ENCODE results near the gene ADCK1.

ADCK1 gene

DNA sequence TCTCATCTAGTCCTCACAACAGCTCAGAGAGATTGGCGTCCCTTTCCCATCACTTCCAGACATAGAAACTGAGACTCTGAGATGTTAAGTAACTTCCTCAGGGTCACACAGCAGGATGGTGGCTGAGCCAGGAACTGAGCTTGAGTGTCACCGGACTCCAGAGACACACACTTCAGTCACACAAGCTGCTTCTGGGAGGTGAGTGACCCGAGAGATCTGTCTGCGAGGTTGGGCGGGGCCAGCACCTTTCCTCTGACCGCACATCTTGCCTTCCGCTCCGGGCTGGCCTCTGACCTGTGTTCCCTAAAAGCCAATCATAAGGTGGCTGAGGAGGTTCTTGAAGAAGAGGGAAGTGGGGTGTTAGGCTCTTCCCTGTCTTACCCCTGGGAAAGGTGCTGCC lies 72.2 kb downstream of the ADCK1 start:
- Histone ChIP-seq H3K36me3 (ENCODE audit: control insufficient read depth, insufficient read depth, low read length) (no peaks in the 10 kb centered on the region), H3K27me3 (ENCODE audit: control insufficient read depth, insufficient read depth, low read length) (no peaks in the 10 kb centered on the region), H3K9me3 (ENCODE audit: control insufficient read depth, low read length) (no peaks in the 10 kb centered on the region), H3K4me3 (ENCODE audit: low read depth, low read length) (no peak overlapping the region), H3K79me2 (no peaks in the 10 kb centered on the region), H3K4me1 (no peaks in the 10 kb centered on the region), H3K27ac (no peak overlapping the region), H3K9ac (no peak overlapping the region), H2AFZ (no peak overlapping the region), H3K4me2 (ENCODE audit: low read length) (no peak overlapping the region)
- TF ChIP-seq, protein P1, sequence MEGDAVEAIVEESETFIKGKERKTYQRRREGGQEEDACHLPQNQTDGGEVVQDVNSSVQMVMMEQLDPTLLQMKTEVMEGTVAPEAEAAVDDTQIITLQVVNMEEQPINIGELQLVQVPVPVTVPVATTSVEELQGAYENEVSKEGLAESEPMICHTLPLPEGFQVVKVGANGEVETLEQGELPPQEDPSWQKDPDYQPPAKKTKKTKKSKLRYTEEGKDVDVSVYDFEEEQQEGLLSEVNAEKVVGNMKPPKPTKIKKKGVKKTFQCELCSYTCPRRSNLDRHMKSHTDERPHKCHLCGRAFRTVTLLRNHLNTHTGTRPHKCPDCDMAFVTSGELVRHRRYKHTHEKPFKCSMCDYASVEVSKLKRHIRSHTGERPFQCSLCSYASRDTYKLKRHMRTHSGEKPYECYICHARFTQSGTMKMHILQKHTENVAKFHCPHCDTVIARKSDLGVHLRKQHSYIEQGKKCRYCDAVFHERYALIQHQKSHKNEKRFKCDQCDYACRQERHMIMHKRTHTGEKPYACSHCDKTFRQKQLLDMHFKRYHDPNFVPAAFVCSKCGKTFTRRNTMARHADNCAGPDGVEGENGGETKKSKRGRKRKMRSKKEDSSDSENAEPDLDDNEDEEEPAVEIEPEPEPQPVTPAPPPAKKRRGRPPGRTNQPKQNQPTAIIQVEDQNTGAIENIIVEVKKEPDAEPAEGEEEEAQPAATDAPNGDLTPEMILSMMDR (IDR thresholded peaks at IDR 0.05), result no peak

DNA sequence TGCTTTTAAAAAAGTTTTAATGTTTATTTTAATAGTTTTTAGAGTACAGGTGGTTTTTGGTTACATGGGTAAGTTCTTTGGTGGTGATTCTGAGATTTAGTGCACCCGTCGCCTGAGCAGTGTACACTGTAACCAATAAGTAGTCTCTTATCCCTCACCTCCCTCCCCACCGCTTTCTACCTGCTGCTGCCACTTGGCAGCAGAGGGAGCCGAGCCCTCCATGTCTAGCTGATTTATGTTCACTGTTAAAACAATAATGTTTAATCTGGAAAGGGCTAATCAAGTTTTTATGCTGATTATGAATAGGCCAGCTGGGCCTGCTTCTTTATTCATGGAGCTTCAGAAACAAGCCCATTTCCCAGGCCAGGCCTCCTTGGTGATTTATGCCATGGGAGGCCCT lies 73.1 kb downstream of the ADCK1 start:
- H3K36me3 ChIP-seq (ENCODE audit: control insufficient read depth, insufficient read depth, low read length), result no peaks in the 10 kb centered on the region
- TF ChIP-seq, protein P1 (IDR thresholded peaks at IDR 0.05), result no peak
- H3K79me2 ChIP-seq, result no peaks in the 10 kb centered on the region
- H3K9ac ChIP-seq, result no peak overlapping the region
- no peak overlapping the region for H3K4me3 ChIP-seq (ENCODE audit: low read depth, low read length)
- no peak overlapping the region for H3K4me2 ChIP-seq (ENCODE audit: low read length)
- H3K4me1 ChIP-seq, result no peaks in the 10 kb centered on the region
- no peaks in the 10 kb centered on the region for H3K27me3 ChIP-seq (ENCODE audit: control insufficient read depth, insufficient read depth, low read length)
- H3K9me3 ChIP-seq (ENCODE audit: control insufficient read depth, low read length), result no peaks in the 10 kb centered on the region
- no peak overlapping the region for H2AFZ ChIP-seq
- no peak overlapping the region for H3K27ac ChIP-seq

DNA sequence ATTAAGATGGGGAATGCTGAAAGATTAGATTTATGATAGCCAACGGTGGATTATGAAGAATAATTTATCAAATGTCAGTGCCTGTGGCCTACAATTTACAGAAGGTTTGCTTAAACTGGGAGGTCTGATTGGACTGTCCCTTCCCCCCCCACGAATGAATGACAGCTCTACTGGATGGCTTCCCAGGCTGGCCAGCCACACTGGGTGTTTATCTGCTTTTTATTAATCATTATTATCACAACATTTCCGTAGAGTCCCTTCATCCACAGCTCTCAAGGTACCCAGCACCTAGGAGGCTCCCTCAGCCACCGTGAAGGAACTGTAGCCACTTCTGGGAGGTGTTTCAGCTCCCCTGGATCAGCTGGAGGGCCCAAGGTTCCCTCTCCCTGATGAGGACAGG lies 78.9 kb downstream of the ADCK1 start:
- no peak overlapping the region for H3K9ac ChIP-seq
- H3K36me3 ChIP-seq (ENCODE audit: control insufficient read depth, insufficient read depth, low read length), result no peaks in the 10 kb centered on the region
- H3K4me3 ChIP-seq (ENCODE audit: low read depth, low read length), result no peak overlapping the region
- H3K79me2 ChIP-seq, result no peaks in the 10 kb centered on the region
- peaks cover 15% of the 10 kb centered on the region for H3K4me1 ChIP-seq
- no peaks in the 10 kb centered on the region for H3K27me3 ChIP-seq (ENCODE audit: control insufficient read depth, insufficient read depth, low read length)
- H3K4me2 ChIP-seq (ENCODE audit: low read length), result no peak overlapping the region
- H3K9me3 ChIP-seq (ENCODE audit: control insufficient read depth, low read length), result no peaks in the 10 kb centered on the region
- H2AFZ ChIP-seq, result no peak overlapping the region
- no peak overlapping the region for H3K27ac ChIP-seq
- TF ChIP-seq, protein P1 (IDR thresholded peaks at IDR 0.05), result no peak

DNA sequence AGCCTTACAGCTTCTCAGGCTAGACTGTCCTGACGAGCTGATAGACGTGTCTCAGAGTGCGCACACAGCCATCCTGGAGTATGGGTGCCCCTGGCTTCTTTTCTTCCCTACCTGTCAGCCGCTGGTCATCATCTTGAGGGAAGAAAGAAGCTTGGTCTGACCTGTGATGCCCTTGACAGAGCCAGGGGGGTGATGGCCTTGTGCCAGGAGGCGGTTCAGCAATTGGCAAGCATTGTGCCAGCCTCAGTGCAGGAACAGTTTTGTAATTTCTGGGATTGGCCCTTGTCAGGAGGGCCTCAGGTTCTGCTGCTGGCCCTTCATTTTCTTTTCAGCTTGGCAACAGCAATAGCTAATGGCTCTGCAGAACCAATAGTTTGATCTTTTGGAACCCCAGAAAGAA lies 80.1 kb downstream of the ADCK1 start:
- Histone ChIP-seq H3K27ac (no peak overlapping the region), H3K4me1 (peaks cover 21% of the 10 kb centered on the region), H3K4me2 (ENCODE audit: low read length) (no peak overlapping the region), H3K9me3 (ENCODE audit: control insufficient read depth, low read length) (no peaks in the 10 kb centered on the region), H3K27me3 (ENCODE audit: control insufficient read depth, insufficient read depth, low read length) (no peaks in the 10 kb centered on the region), H2AFZ (no peak overlapping the region), H3K4me3 (ENCODE audit: low read depth, low read length) (no peak overlapping the region), H3K36me3 (ENCODE audit: control insufficient read depth, insufficient read depth, low read length) (no peaks in the 10 kb centered on the region), H3K9ac (no peak overlapping the region), H3K79me2 (no peaks in the 10 kb centered on the region)
- TF ChIP-seq, protein P1 (IDR thresholded peaks at IDR 0.05), result no peak

- Histone ChIP-seq H3K9me3 (ENCODE audit: control insufficient read depth, low read length) (no peaks in the 10 kb centered on the region), H3K79me2 (no peaks in the 10 kb centered on the region), H3K4me2 (ENCODE audit: low read length) (no peak overlapping the region), H3K4me3 (ENCODE audit: low read depth, low read length) (no peak overlapping the region), H3K27ac (no peak overlapping the region), H3K27me3 (ENCODE audit: control insufficient read depth, insufficient read depth, low read length) (no peaks in the 10 kb centered on the region), H3K9ac (no peak overlapping the region), H3K4me1 (peaks cover 21% of the 10 kb centered on the region), H3K36me3 (ENCODE audit: control insufficient read depth, insufficient read depth, low read length) (no peaks in the 10 kb centered on the region), H2AFZ (no peak overlapping the region)
- TF ChIP-seq, protein P1 (IDR thresholded peaks at IDR 0.05), result no peak
Observed at GRCh38 chr14:77882098-77882497, 82.2 kb downstream of the ADCK1 start.

All from parathyroid adenoma (tissue), 2 donors.